ENCODE data around the gene SLC17A6. TPM values are rescaled to one million over a fixed set of nuclear protein-coding genes. Genes with fewer than 3 reads are reported as not detected.

The SLC17A6 gene
- total and polyA plus RNA-seq, 10 donors = not detected

- 87 to 96% (median 93%) methylated on average over 1 of the region's 1 CpG for WGBS, 5 donors
- no peak overlapping the region for H3K4me3 ChIP-seq
- H3K4me1 ChIP-seq = no peaks in the 10 kb centered on the region
- no peak for DNase-seq
- TF ChIP-seq CTCF (IDR thresholded peaks at IDR 0.05 in 8 of 11, conservative IDR thresholded peaks at IDR 0.05 in 3 of 11) (no peak), POLR2AphosphoS5 (IDR thresholded peaks at IDR 0.05) (no peak), POLR2A (IDR thresholded peaks at IDR 0.05) (no peak)
- no peaks in the 10 kb centered on the region for H3K27me3 ChIP-seq (replicated peaks in 1 of 7)
- H3K9me3 ChIP-seq = no peaks in the 10 kb centered on the region
- no peaks in the 10 kb centered on the region for H3K36me3 ChIP-seq
- intact Hi-C loops (cut with DNase I; ENCODE audit: low total_unique reads) = no loop called here
- no peak overlapping the region for H3K27ac ChIP-seq
Measured at GRCh38 chr11:22407267-22407666, 69.1 kb downstream of the SLC17A6 start.

GRCh38 chr11:22407921-22408320 lies 69.7 kb downstream of the SLC17A6 start:
- Histone ChIP-seq H3K4me3 (no peak overlapping the region), H3K27me3 (replicated peaks in 1 of 7) (no peaks in the 10 kb centered on the region), H3K9me3 (no peaks in the 10 kb centered on the region), H3K27ac (no peak overlapping the region), H3K4me1 (no peaks in the 10 kb centered on the region), H3K36me3 (no peaks in the 10 kb centered on the region)
- TF ChIP-seq CTCF (IDR thresholded peaks at IDR 0.05 in 8 of 11, conservative IDR thresholded peaks at IDR 0.05 in 3 of 11) = no peak
- no peak for TF ChIP-seq POLR2AphosphoS5 (IDR thresholded peaks at IDR 0.05)
- no peak for TF ChIP-seq POLR2A (IDR thresholded peaks at IDR 0.05)
- no peak for DNase-seq
- intact Hi-C loops (cut with DNase I; ENCODE audit: low total_unique reads) = no loop called here
- WGBS, 5 donors = 74 to 85% (median 83%) methylated on average over 2 of the region's 2 CpGs

- H3K4me1 ChIP-seq = no peaks in the 10 kb centered on the region
- H3K36me3 ChIP-seq = no peaks in the 10 kb centered on the region
- H3K4me3 ChIP-seq = no peak overlapping the region
- no peaks in the 10 kb centered on the region for H3K27me3 ChIP-seq (replicated peaks in 1 of 7)
- TF ChIP-seq POLR2AphosphoS5 (IDR thresholded peaks at IDR 0.05) (no peak), POLR2A (IDR thresholded peaks at IDR 0.05) (no peak), CTCF (IDR thresholded peaks at IDR 0.05 in 8 of 11, conservative IDR thresholded peaks at IDR 0.05 in 3 of 11) (no peak)
- 82 to 92% (median 84%) methylated on average over 4 of the region's 4 CpGs for WGBS, 5 donors
- intact Hi-C loops (cut with DNase I; ENCODE audit: low total_unique reads) = no loop called here
- no peaks in the 10 kb centered on the region for H3K9me3 ChIP-seq
- no peak overlapping the region for H3K27ac ChIP-seq
- DNase-seq = no peak
Measured at GRCh38 chr11:22415476-22415875, 77.3 kb downstream of the SLC17A6 start.

GRCh38 chr11:22416462-22416861 lies 78.3 kb downstream of the SLC17A6 start:
- TF ChIP-seq POLR2AphosphoS5 (IDR thresholded peaks at IDR 0.05) (no peak), CTCF (IDR thresholded peaks at IDR 0.05 in 8 of 11, conservative IDR thresholded peaks at IDR 0.05 in 3 of 11) (no peak), POLR2A (IDR thresholded peaks at IDR 0.05) (no peak)
- intact Hi-C loops (cut with DNase I; ENCODE audit: low total_unique reads) = no loop called here
- Histone ChIP-seq H3K27me3 (replicated peaks in 1 of 7) (no peaks in the 10 kb centered on the region), H3K36me3 (no peaks in the 10 kb centered on the region), H3K4me1 (no peaks in the 10 kb centered on the region), H3K4me3 (no peak overlapping the region), H3K27ac (no peak overlapping the region), H3K9me3 (no peaks in the 10 kb centered on the region)
- WGBS, 5 donors = 48 to 71% (median 61%) methylated on average over 4 of the region's 4 CpGs
- DNase-seq = no peak
